Renal cortical epithelial cell (primary cell): ENCODE measurements around the gene SH3D21. TPM values are rescaled to one million over a fixed set of nuclear protein-coding genes. Genes with fewer than 3 reads are reported as not detected.
A peak's percentile ranks its signal among the peaks of the same experiment; 100 is the strongest.

Experiments used
- DNase-seq: peaks from one replicate; pipeline ENCODE4 v3.0.0-alpha.2; 2011; ENCODE audit warnings: low read depth
- total RNA-seq: library from RNA; depleted of rRNA; stranded (reverse); fragments of >200 nt; gene quantifications from 2 replicates; pipeline ENCODE4 v1.2.3, GENCODE V29; 2014

The SH3D21 gene
- 2.8 and 6.4 TPM in 2 replicates for total RNA-seq

DNA sequence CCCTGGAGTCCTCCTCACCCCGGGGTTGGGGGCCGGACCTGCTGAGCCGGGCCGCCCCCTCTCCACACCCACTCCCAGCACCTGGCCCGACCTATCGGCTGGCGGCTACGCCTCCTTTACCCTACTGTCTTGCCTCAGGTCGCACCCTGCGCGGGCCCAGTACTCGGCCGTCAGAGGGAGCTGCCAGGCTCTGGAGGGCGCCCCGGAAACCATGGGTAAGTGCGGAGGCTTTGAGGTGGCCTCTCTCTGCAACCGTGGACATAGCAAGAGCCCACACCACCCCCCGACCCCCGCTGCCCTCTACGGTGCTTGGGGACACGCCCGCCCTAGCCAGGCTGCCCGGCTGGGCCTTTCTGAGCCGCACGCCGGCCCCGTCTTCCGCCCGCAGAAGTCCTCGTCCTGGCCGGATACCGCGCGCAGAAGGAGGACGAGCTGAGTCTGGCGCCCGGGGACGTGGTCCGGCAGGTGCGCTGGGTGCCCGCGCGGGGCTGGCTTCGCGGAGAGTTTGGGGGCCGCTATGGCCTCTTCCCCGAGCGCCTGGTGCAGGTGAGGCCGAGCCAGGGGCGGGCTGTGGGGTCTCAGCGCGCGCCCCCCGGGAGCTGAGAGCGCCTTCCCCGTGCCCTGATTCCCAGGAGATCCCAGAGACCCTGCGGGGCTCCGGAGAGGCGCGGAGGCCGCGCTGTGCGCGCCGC, at the start of gene SH3D21:
Gene SH3D21 (plus strand): TSS at position 159 of the 692 bp plus-strand sequence. CDS start 53 bp downstream, at position 212.
- DNase-seq: no peak

- DNase-seq: peak; percentile 83
These were observed 49.4 kb upstream of the SH3D21 start for GRCh38 chr1:36256558-36257374.

GRCh38 chr1:36257375-36257767, 48.8 kb upstream of the SH3D21 start:
- no peak for DNase-seq

DNA sequence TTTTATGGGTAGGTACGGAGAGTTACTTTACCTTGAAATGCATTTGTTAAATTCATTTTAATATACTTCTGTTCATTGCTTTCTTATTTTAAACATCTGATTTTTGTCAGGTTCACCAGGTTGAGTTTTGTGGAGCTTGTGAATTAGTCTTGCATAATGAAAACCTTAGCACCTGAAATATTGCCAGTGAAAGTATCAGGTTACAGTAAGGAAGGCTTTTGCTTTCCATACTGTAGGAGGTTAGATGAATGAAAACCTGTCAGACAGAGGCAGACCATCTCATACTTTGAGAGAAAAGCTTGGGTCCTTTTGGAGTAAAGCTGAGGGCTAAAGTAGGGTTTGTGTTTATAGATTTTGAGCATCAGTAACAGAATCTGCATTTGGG, 47.2 kb upstream of the SH3D21 start:
- DNase-seq: peak; percentile 41

DNA sequence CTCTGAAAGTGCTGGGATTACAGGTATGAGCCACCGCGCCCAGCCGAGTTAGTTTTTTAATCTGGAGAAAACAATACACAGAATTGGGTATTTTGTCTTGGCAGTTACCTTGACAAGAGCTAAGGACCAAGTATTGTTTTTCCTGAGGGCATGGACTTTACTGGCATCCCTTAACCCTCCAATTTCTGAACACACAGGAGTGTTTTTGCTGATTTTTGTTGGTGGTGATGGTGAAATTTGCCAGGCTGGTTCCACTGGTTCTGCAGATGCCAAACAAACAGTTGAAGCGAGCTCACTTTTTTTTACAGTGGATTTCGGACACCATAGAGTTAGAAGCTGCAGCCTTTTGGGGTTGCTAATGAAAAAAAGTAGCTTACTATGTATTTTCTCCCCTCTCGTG, 37.2 kb upstream of the SH3D21 start:
- DNase-seq: no peak

DNA sequence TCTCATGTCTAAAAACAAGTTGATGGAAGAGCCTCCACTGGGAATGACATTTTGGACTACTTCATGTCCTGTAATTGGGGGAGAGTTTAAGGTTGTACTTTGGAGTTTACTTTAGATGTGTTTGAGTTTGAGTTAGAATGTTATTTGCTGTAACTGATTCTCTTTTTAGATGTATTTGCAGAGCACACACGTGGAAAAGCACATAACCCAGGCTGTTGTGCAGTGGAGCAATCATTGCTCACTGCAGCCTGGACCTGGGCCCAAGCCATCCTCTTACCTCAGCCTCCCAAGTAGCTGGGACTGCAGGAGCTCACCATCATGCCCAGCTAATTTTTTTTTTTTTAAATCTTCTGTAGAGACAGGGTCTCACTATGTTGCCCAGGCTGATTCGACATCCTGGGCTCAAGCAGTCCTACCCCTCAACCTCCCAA, 36.7 kb upstream of the SH3D21 start:
- DNase-seq: no peak

GRCh38 chr1:36273024-36273423, 33.1 kb upstream of the SH3D21 start:
- no peak for DNase-seq

- DNase-seq: no peak
These were observed 32.0 kb upstream of the SH3D21 start for GRCh38 chr1:36274201-36274600.

DNA sequence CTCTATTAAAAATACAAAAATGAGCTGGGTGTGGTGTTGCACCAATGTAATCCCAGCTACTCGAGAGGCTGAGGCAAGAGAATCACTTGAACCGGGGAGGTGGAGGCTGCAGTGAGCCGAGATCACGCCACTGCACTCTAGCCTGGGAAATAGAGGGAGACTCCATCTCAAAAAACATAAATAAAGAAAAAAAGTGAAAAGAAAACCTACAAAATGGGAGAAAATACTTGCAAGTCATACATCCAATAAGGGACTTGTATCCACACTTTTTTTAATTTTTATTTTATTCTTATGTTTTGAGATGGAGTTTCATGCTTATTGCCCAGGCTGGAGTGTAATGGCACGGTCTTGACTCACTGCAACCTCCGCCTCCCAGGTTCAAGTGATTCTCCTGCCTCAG, 29.5 kb upstream of the SH3D21 start:
- no peak for DNase-seq

DNA sequence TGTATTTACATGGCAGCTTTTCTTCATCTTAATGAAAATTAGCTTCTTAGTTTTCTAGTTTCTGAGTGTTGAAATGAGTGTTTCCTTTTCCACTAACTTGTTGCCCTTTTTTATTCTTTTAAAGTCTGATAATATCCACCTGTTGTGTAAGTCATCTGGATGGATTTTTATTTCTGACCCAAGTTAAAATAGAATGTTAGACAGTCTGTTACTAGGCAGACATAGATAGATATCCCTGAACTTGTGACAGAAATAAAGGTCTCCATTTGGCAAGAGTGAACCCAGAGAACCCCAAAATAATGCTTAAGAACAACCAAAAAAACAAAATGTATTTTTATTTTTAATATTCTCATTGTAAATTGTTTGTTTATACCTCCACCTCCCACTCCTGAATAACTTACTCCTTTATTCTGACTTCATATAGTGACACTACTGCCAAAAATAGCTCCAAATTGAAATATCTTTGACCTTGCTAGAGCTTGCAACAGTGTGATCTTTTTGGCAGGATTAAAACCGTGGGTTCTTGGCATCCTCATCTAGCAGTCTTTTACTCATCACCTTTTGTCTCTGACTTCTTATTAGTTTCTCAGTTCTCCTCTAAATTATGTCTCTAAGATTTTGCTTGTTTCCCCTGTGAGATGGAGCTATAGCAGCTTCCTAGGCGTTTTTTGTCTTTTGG, 26.9 kb upstream of the SH3D21 start:
- no peak for DNase-seq

DNA sequence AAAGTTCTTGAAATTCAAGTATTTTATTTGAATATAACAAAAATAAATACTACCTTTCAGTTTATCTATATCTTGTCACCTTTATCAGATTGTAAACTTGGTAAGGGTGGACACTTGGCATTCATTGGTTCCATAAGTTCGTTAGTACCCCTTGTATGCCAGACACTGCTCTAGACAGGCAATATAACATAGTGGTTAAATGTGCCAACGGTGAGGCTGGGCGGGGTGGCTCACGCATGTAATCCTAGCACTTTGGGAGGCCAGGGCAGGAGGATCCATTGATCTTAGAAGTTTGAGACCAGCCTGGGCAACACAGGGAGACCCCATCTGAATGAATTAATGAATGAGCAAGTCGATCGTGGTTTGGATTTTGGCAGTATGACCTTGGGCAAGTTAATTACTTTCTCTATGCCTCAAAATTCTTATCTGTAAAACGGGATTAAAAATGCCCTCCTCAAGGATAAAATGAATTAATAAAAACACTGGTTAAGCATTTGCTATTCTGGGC, 26.3 kb upstream of the SH3D21 start:
- no peak for DNase-seq

DNA sequence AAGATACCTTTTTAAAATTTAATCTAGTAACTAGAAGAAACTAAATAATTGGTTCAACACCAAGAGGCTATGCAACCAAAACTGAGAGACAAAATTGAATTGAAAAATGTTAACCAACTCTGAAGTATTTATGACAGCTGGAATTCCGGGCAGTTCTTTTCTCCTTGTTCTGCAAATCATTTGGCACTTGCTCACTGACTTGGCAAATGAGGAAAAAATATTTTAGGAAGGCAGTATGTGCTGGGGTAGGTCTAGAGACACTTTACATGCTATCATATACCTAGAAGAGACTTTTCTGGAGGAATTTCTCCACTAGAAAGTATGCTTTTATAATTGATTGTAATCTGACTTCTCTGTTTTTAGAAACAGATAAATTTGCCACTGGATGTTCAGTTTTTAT, 22.1 kb upstream of the SH3D21 start:
- no peak for DNase-seq

- no peak for DNase-seq
These were observed 21.7 kb upstream of the SH3D21 start for GRCh38 chr1:36284517-36284916.

DNA sequence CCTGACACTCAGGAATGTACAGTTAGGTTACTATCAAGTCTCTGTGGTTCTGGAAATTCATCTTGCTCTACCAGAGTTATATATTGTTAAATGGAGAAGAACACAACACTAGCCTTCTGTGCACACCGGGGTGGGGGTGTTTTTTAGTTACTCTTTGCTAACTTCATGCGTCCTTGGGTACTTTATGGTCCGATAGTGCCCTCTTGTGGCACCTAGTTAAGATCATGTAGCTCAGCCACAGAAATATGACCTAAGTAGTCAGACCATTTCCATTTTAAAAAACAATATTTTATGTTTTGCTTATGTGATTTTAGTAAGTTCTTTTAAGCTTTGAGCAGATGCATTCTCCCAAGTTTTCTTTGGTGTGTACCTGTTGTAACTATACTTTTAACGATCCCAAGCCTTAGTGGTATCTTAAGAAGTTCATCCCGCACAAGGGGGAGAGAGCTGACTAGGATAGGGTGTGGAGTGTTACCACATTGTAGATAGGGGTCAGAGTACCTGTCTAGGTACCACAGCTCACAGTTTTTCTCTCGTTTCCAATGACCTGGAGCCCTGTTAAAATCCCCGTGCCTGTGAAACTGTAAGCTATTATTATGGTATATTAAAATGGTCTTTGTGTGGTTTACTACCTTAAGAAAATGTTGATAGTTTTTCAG, 20.6 kb upstream of the SH3D21 start:
- peak; percentile 82 for DNase-seq

- DNase-seq: no peak
These were observed 19.4 kb upstream of the SH3D21 start for GRCh38 chr1:36286802-36287201.

DNA sequence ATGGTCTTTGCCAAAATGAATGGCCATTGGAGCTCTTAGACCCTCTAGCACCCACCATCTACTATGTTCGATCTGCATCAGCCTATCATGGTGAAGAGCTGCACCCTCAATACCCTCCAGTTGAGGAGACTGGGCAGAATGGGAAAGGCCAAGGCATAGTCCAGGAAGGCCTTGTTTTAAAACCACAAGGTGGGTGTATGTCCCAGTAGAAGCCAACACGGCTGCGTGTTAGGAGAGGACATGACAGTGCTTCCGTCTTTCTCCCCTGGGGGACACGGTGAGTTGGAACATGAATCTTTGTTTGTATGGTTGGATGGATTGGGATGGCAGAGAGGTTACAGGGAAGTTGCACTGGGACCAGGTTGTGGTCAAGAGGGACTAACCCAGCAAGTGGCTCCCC, 18.6 kb upstream of the SH3D21 start:
- no peak for DNase-seq

GRCh38 chr1:36295390-36295789, 10.8 kb upstream of the SH3D21 start:
- DNase-seq: no peak

- no peak for DNase-seq
These were observed 9.1 kb upstream of the SH3D21 start for GRCh38 chr1:36297062-36297461.

GRCh38 chr1:36298640-36299039, 7.5 kb upstream of the SH3D21 start:
- no peak for DNase-seq

DNA sequence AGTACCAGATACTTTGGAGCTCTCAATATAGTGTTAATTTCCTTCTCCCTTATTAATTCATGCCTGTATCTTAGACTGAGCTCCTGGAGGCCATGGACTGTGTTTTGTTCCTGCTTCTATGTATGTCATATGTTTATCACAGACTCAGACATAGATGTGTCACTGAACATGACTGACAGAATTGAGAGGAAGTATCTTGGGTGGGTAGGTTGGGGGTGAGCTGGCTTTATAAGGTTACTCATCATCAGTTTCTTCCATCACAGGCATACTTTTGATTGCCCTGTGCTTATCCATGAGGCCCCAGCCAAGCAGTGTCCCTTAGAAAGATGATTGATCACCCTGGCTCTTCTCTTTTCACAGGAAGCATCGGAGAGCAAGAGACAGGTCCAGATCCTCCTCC, 5.6 kb upstream of the SH3D21 start:
- peak; percentile 28 for DNase-seq

- no peak for DNase-seq
These were observed 4.9 kb upstream of the SH3D21 start for GRCh38 chr1:36301220-36301619.

DNA sequence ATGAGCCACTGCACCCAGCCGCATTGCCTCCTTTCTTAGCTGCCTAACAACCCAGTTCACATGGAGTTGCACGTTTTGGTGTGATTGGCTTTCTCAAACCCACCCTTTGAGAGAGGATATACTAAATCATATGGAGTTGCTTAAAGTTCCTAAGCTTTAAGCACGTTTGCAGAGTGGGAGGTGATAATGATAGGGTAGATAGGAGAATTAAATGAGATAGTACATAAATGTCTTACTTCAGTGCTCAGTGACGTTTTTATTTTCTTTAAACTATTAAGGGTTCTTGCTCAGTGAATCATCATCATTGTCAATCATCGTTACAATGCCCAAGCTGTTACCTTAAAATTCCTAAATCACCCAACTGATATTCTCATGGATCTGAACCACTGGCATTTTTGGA, 2.9 kb upstream of the SH3D21 start:
- DNase-seq: no peak
